ENCODE measurements around the gene CRYBA1. TPM values are rescaled to one million over a fixed set of nuclear protein-coding genes. Genes with fewer than 3 reads are reported as not detected.
A peak's percentile ranks its signal among the peaks of the same experiment; 100 is the strongest.

The CRYBA1 gene
- total and polyA plus RNA-seq, 3 experiments from 2014 or later: not detected

DNA sequence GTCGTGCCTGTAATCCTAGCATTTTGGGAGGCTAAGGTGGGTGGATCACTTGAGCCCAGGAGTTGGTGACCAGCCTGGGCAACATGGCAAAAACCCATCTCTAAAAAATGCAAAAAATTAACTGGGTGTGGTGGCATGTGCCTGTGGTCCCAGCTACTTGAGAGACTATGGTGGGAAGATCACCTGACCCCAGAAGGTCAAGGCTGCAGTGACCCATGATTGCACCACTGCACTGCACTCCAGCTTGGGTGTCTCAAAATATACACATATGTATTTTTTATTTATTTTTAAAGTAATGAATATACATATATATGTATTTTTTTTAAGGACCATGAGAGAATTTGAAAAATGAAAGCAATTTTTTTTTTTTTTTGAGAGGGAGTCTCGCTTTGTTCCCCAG lies 52.4 kb downstream of the CRYBA1 start:
- ChIA-PET POLR2A (no interaction called here), CTCF (no interaction called here)
- Histone ChIP-seq H3K36me3 (ENCODE audit: insufficient read depth, low read length) (no peaks in the 10 kb centered on the region), H3K4me1 (ENCODE audit: insufficient read depth, low read length) (peaks cover 7% of the 10 kb centered on the region), H3K27me3 (ENCODE audit: insufficient read depth, low read length, poor library complexity, severe bottlenecking) (no peaks in the 10 kb centered on the region), H3K9me3 (ENCODE audit: low read length) (no peaks in the 10 kb centered on the region), H3K27ac (ENCODE audit: low read depth, low read length) (no peak overlapping the region), H3K4me3 (ENCODE audit: low read length) (no peak overlapping the region)
- Mint-ChIP-seq H3K36me3 (peaks cover 0 to 3% (median 0%) of the 10 kb centered on the region in 3 donors), H3K4me3 (no peak overlapping the region), H3K27me3 (peaks cover 0 to 1% of the 10 kb centered on the region in 2 donors), H3K9me3 (no peaks in the 10 kb centered on the region), H3K4me1 (peaks cover 14 to 15% (median 15%) of the 10 kb centered on the region in 3 donors), H3K27ac (no peak overlapping the region)
- no peak for DNase-seq

DNA sequence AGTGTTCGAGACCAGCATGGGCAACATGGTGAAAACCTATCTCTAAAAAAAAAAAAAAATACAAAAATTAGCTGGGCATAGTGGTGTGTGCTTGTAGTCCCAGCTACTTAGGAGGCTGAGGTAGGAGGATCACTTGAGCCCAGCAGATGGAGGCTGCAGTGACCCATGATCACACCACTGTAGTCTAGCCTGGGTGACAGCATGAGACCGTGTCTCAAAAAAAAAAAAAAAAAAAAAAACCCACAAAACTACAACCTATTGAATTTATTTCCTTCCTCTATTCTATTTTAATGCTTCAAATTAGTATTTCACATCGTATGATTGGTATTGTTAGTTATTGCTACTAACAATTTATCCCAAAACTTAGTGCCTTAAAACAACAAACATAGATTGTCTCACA lies 56.7 kb downstream of the CRYBA1 start:
- Histone ChIP-seq H3K9me3 (ENCODE audit: low read length) (no peaks in the 10 kb centered on the region), H3K27ac (ENCODE audit: low read depth, low read length) (no peak overlapping the region), H3K36me3 (ENCODE audit: insufficient read depth, low read length) (no peaks in the 10 kb centered on the region), H3K27me3 (ENCODE audit: insufficient read depth, low read length, poor library complexity, severe bottlenecking) (no peaks in the 10 kb centered on the region), H3K4me1 (ENCODE audit: insufficient read depth, low read length) (no peaks in the 10 kb centered on the region), H3K4me3 (ENCODE audit: low read length) (no peak overlapping the region)
- Mint-ChIP-seq H3K9me3 (no peaks in the 10 kb centered on the region), H3K4me1 (peaks cover 0 to 3% (median 3%) of the 10 kb centered on the region in 3 donors), H3K36me3 (no peaks in the 10 kb centered on the region), H3K27me3 (peaks cover 1 to 3% of the 10 kb centered on the region in 2 donors), H3K4me3 (peak overlapping the region in 3 of 7 donors; percentile 0 to 48 (median 32)), H3K27ac (peak overlapping the region in 1 of 8 donors; percentile 60)
- ChIA-PET CTCF (interaction anchor here (0.7 kb wide), 2 partner anchors 530 to 619 kb away, joined by 3 read pairs; no protein-coding TSS in a partner anchor), POLR2A (interaction anchor here (1.5 kb wide), 1 partner anchor 9 kb away, joined by 11 read pairs; the partner anchor contains the start of gene NUFIP2)
- DNase-seq: no peak

Other genes with a start within 250 kb of the CRYBA1 start
- gene SEZ6, start 240.8 kb upstream of the CRYBA1 start, total RNA-seq: not detected
- 1.6 TPM for gene SEZ6, start 240.8 kb upstream of the CRYBA1 start, polyA plus RNA-seq
- 1 to 10 TPM; 1.8 to 2.2 TPM for gene PIPOX, start 203.7 kb upstream of the CRYBA1 start, total RNA-seq
- gene PIPOX, start 203.7 kb upstream of the CRYBA1 start, polyA plus RNA-seq: 0.99 TPM
- gene MYO18A, start 66.5 kb upstream of the CRYBA1 start, total RNA-seq: 10 to 100 TPM; 34.0 to 39.7 TPM
- gene MYO18A, start 66.5 kb upstream of the CRYBA1 start, polyA plus RNA-seq: 39.7 TPM
- 10 to 100 TPM; 71.4 to 73.5 TPM for gene NUFIP2, start 47.3 kb downstream of the CRYBA1 start, total RNA-seq
- gene NUFIP2, start 47.3 kb downstream of the CRYBA1 start, polyA plus RNA-seq: 14.7 TPM
- gene TAOK1, start 143.5 kb downstream of the CRYBA1 start, total RNA-seq: 10 to 100 TPM; 41.9 to 42.1 TPM
- gene TAOK1, start 143.5 kb downstream of the CRYBA1 start, polyA plus RNA-seq: 3.8 TPM

Measured in CD8-positive, alpha-beta memory T cell (primary cell).